Subcutaneous adipose tissue (tissue), 4 donors: ENCODE data around the gene JAGN1. TPM values are rescaled to one million over a fixed set of nuclear protein-coding genes. Genes with fewer than 3 reads are reported as not detected.

Source experiments
- total RNA-seq, 4 donors: library from RNA; depleted of rRNA; stranded (reverse); fragments of >200 nt; gene quantifications; one replicate each; pipeline ENCODE4 v1.1.0, GENCODE V29; 2016
- TF ChIP-seq, protein P1 (sequence below): fragments of 450-650 bp; IDR thresholded peaks from one replicate; pipeline ENCODE4 v1.5.1; 2016; ENCODE audit warnings: low read depth, mild to moderate bottlenecking, control low read depth, antibody characterized with exemption, moderate library complexity

JAGN1 gene
- total RNA-seq, 4 donors from 2014 or later: 53.7 to 83.8 (median 60.2) TPM

- TF ChIP-seq, protein P1, sequence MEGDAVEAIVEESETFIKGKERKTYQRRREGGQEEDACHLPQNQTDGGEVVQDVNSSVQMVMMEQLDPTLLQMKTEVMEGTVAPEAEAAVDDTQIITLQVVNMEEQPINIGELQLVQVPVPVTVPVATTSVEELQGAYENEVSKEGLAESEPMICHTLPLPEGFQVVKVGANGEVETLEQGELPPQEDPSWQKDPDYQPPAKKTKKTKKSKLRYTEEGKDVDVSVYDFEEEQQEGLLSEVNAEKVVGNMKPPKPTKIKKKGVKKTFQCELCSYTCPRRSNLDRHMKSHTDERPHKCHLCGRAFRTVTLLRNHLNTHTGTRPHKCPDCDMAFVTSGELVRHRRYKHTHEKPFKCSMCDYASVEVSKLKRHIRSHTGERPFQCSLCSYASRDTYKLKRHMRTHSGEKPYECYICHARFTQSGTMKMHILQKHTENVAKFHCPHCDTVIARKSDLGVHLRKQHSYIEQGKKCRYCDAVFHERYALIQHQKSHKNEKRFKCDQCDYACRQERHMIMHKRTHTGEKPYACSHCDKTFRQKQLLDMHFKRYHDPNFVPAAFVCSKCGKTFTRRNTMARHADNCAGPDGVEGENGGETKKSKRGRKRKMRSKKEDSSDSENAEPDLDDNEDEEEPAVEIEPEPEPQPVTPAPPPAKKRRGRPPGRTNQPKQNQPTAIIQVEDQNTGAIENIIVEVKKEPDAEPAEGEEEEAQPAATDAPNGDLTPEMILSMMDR: no peak
Observed at GRCh38 chr3:9881441-9881840, 9.0 kb upstream of the JAGN1 start.

GRCh38 chr3:9883706-9884554, 6.5 kb upstream of the JAGN1 start:
- TF ChIP-seq, protein P1: no peak

- TF ChIP-seq, protein P1: no peak
Observed at GRCh38 chr3:9884555-9885165, 5.8 kb upstream of the JAGN1 start.

- TF ChIP-seq, protein P1: no peak
Observed at GRCh38 chr3:9886328-9886727, 4.1 kb upstream of the JAGN1 start.

GRCh38 chr3:9887480-9887879, 2.9 kb upstream of the JAGN1 start:
- TF ChIP-seq, protein P1: no peak

- TF ChIP-seq, protein P1: no peak
Observed at GRCh38 chr3:9888540-9888939, 1.9 kb upstream of the JAGN1 start.

DNA sequence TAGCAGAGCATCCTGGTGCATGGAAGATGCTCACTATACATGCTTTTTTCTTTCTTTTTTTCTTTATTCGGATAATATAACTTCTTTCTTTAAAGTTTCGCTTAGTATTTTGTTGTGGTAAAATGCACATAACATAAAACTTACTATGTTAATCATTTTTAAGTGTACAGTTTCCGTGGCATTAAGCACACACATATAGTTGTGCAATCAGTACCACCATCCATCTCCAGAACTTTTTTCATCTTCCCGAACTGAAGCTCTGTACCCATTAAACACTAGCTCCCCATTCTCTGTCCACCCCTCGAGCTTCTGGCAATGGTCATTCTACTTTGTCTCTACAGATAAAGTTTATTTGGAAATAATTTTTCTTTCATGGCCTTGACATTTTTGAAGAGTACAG, 1.0 kb upstream of the JAGN1 start:
- TF ChIP-seq, protein P1: no peak
